AG04449 (cell line): ENCODE results near the gene ZDHHC3.

Experiments used
- CTCF ChIA-PET: fragments of 350-600 bp; formaldehyde crosslinking; extraction: SDS; loops from one replicate; lab custom pipeline; 2021; ENCODE audit warnings: antibody characterized with exemption; lab: Yijun Ruan, JAX
- POLR2A ChIA-PET: fragments of 400-600, 350-600 bp; formaldehyde crosslinking; extraction: SDS; loops from one replicate; lab custom pipeline; 2020; ENCODE audit warnings: antibody characterized with exemption, inconsistent platforms; lab: Yijun Ruan, JAX
- DNase-seq: peaks from one replicate; pipeline ENCODE4 v3.0.0-alpha.2; 2010; ENCODE audit warnings: low read depth, low spot score
- H3K4me3 ChIP-seq: 2 replicates; pipeline ENCODE4 v1.5.1; 2011; ENCODE audit warnings: low read depth, mild to moderate bottlenecking, control low read depth, low read length
- CTCF ChIP-seq: IDR thresholded peaks from one replicate; pipeline ENCODE4 v1.5.1; 2011; ENCODE audit warnings: mild to moderate bottlenecking, moderate library complexity, low read length, control low read depth, inconsistent platforms; ENCODE audit not compliant: insufficient read depth; ENCODE audit errors: missing control alignments

The ZDHHC3 gene

GRCh38 chr3:44966795-44967278, 9.1 kb downstream of the ZDHHC3 start:
- no peak for DNase-seq
- no peak overlapping the region for H3K4me3 ChIP-seq
- POLR2A ChIA-PET = no interaction called here
- TF ChIP-seq CTCF = no peak
- CTCF ChIA-PET = interaction anchor here (1.0 kb wide), 1 partner anchor 11 kb away, joined by 3 read pairs; no protein-coding TSS in a partner anchor

GRCh38 chr3:44965165-44965564, 10.8 kb downstream of the ZDHHC3 start:
- CTCF ChIA-PET = interaction anchor here (1.0 kb wide), 1 partner anchor 51 kb away, joined by 3 read pairs; no protein-coding TSS in a partner anchor
- POLR2A ChIA-PET = no interaction called here
- H3K4me3 ChIP-seq = no peak overlapping the region
- TF ChIP-seq CTCF = no peak
- DNase-seq = no peak

- no peak for TF ChIP-seq CTCF
- DNase-seq = no peak
- POLR2A ChIA-PET = no interaction called here
- H3K4me3 ChIP-seq = no peak overlapping the region
- CTCF ChIA-PET = interaction anchor here (1.2 kb wide), 1 partner anchor 49 kb away, joined by 4 read pairs; no protein-coding TSS in a partner anchor
Measured at GRCh38 chr3:44963571-44964325, 12.2 kb downstream of the ZDHHC3 start.

GRCh38 chr3:44962621-44963393, 13.2 kb downstream of the ZDHHC3 start:
- no peak overlapping the region for H3K4me3 ChIP-seq
- ChIA-PET POLR2A (no interaction called here), CTCF (interaction anchor here (1.2 kb wide), 1 partner anchor 48 kb away, joined by 4 read pairs; no protein-coding TSS in a partner anchor)
- no peak for TF ChIP-seq CTCF
- peak; percentile 19 for DNase-seq

- no peak for TF ChIP-seq CTCF
- POLR2A ChIA-PET = no interaction called here
- CTCF ChIA-PET = no interaction called here
- no peak overlapping the region for H3K4me3 ChIP-seq
- DNase-seq = no peak
Measured at GRCh38 chr3:44961888-44962287, 14.1 kb downstream of the ZDHHC3 start.
